HG02938 (cell line): Measurements from ENCODE around the gene SMU1.
"Not testable (repeated sequence)": the region's sequence is repeated elsewhere in the genome, so short reads cannot be mapped to it uniquely, and the experiment has no call there.

Experiments used
- ATAC-seq: cut with Tn5 transposase; IDR thresholded peaks from one replicate; pipeline ENCODE4 v1.9.1; 2021; ENCODE audit warnings: mild to moderate bottlenecking, moderate library complexity; ENCODE audit not compliant: unreplicated experiment

The SMU1 gene

GRCh38 chr9:33105959-33106358 is 29.5 kb upstream of the SMU1 start:
- no peak for ATAC-seq

GRCh38 chr9:33105504-33105903 is 29.0 kb upstream of the SMU1 start:
- ATAC-seq: no peak

GRCh38 chr9:33104401-33104800 is 27.9 kb upstream of the SMU1 start:
- no peak for ATAC-seq

- ATAC-seq: no peak
Observed at GRCh38 chr9:33103501-33104281, 27.2 kb upstream of the SMU1 start.

- no peak for ATAC-seq
Observed at GRCh38 chr9:33102551-33103210, 26.2 kb upstream of the SMU1 start.

GRCh38 chr9:33101104-33101951 is 24.9 kb upstream of the SMU1 start:
- ATAC-seq: no peak

- ATAC-seq: no peak
Observed at GRCh38 chr9:33099754-33100153, 23.3 kb upstream of the SMU1 start.

- ATAC-seq: no peak
Observed at GRCh38 chr9:33097192-33097591, 20.7 kb upstream of the SMU1 start.

- ATAC-seq: no peak
Observed at GRCh38 chr9:33092634-33093033, 16.2 kb upstream of the SMU1 start.

GRCh38 chr9:33085672-33086071 is 9.2 kb upstream of the SMU1 start:
- ATAC-seq: not testable (repeated sequence)

- no peak for ATAC-seq
Observed at GRCh38 chr9:33082538-33083326, 6.3 kb upstream of the SMU1 start.

GRCh38 chr9:33082128-33082527 is 5.7 kb upstream of the SMU1 start:
- no peak for ATAC-seq

- peak; percentile 42 for ATAC-seq
Observed at GRCh38 chr9:33081128-33081851, 4.8 kb upstream of the SMU1 start.

- no peak for ATAC-seq
Observed at GRCh38 chr9:33080534-33080933, 4.1 kb upstream of the SMU1 start.

- no peak for ATAC-seq
Observed at GRCh38 chr9:33068991-33069390, 7.5 kb downstream of the SMU1 start.

GRCh38 chr9:33065157-33066076 is 11.1 kb downstream of the SMU1 start:
- ATAC-seq: peak; percentile 87

- ATAC-seq: no peak
Observed at GRCh38 chr9:33051144-33051543, 25.3 kb downstream of the SMU1 start.

- ATAC-seq: peak; percentile 88
Observed at GRCh38 chr9:33049680-33050361, 26.7 kb downstream of the SMU1 start.
